ENCODE measurements around the gene MRGPRD. TPM values are rescaled to one million over a fixed set of nuclear protein-coding genes. Genes with fewer than 3 reads are reported as not detected.

MRGPRD gene
- total and polyA plus RNA-seq, 2 of the 8 experiments (the other 6 are each of a cell fraction or from before 2014, with no cell fraction given) = not detected

DNA sequence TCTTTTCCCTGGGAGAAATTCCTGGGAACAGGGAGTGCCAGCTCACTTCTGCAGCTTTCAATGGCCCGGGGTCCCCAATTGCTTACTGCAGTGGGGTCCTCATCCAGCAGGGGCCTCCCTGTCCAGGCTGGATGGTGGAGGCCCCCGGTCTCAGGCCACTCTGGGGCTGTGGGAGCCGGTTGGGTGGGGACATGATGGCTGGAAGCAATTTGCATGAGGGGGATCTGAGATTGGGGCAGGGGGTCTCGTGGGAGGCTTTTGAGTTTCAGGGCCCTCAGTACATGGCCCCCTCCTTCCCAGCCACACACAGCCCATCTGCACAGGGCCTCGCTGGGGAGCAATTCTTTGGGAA is 25.2 kb downstream of the MRGPRD start:
- H4K8ac ChIP-seq (ENCODE audit: extremely low read depth, insufficient read depth, low read length) = peak overlapping the region; percentile 3; the same call in 1 of the 2 replicates
- H3K4me2 ChIP-seq (ENCODE audit: insufficient read depth in 1 of 2, low read depth in 2 of 2, low read length in 2 of 2) = no peak overlapping the region
- H2AK5ac ChIP-seq (ENCODE audit: low read depth, low read length) = no peak overlapping the region
- no peak overlapping the region for H2BK15ac ChIP-seq (ENCODE audit: low read length)
- no peak overlapping the region for H3K27ac ChIP-seq (ENCODE audit: low read depth, low read length)
- H2AFZ ChIP-seq (ENCODE audit: low read length) = 0 out of 2 replicates have a peak overlapping the region, but pooled peaks have one; percentile 16
- H3K4ac ChIP-seq (replicated peaks; ENCODE audit: insufficient read length, low read depth, low read length) = no peak overlapping the region
- H2BK12ac ChIP-seq (ENCODE audit: low read depth, low read length) = no peak overlapping the region
- no peak overlapping the region for H4K5ac ChIP-seq (ENCODE audit: insufficient read length, low read depth, low read length)
- H3K79me2 ChIP-seq (ENCODE audit: control insufficient read depth in 1 of 2, insufficient read depth in 2 of 2, low read length in 2 of 2) = no peaks in the 10 kb centered on the region
- H3K27me3 ChIP-seq (replicated peaks in 1 of 4; ENCODE audit: control insufficient read depth in 3 of 4, extremely low read depth in 1 of 4, insufficient read depth in 3 of 4, low read length in 3 of 4) = no peaks in the 10 kb centered on the region
- H3K18ac ChIP-seq (ENCODE audit: extremely low read depth, low read length) = no peak overlapping the region; the same call in 1 of the 2 replicates
- CTCF ChIA-PET (ENCODE audit: partially characterized antibody) = interaction anchor here (0.6 to 2.6 kb wide), 24 partner anchors 8 to 756 kb away, joined by 3 to 13 read pairs (median 4); partner anchors contain the start of genes MRGPRD and MRGPRF
- DNase-seq (ENCODE audit: low read depth in 1 of 2, low spot score in 2 of 2) (peak in 1 of 2 experiments; percentile 61), FAIRE-seq (no peak)
- TF ChIP-seq, protein P1, sequence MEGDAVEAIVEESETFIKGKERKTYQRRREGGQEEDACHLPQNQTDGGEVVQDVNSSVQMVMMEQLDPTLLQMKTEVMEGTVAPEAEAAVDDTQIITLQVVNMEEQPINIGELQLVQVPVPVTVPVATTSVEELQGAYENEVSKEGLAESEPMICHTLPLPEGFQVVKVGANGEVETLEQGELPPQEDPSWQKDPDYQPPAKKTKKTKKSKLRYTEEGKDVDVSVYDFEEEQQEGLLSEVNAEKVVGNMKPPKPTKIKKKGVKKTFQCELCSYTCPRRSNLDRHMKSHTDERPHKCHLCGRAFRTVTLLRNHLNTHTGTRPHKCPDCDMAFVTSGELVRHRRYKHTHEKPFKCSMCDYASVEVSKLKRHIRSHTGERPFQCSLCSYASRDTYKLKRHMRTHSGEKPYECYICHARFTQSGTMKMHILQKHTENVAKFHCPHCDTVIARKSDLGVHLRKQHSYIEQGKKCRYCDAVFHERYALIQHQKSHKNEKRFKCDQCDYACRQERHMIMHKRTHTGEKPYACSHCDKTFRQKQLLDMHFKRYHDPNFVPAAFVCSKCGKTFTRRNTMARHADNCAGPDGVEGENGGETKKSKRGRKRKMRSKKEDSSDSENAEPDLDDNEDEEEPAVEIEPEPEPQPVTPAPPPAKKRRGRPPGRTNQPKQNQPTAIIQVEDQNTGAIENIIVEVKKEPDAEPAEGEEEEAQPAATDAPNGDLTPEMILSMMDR (IDR thresholded peaks at IDR 0.05; ENCODE audit: control extremely low read depth in 1 of 3, insufficient read depth in 1 of 3, low read depth in 1 of 3, low read length in 3 of 3) = peak in 2 of 3 experiments; percentile 15 to 24; a peak in 2 of 4 replicates
- peak; percentile 19 to 20; a peak in 3 of 4 replicates for TF ChIP-seq RAD21 (IDR thresholded peaks at IDR 0.05 in 1 of 2, conservative IDR thresholded peaks at IDR 0.05 in 1 of 2; ENCODE audit: low read depth in 2 of 2, low read length in 2 of 2)
- no peak for TF ChIP-seq SIN3A (conservative IDR thresholded peaks at IDR 0.05 in 1 of 2, IDR thresholded peaks at IDR 0.05 in 1 of 2; ENCODE audit: low read depth in 1 of 2, low read length in 2 of 2)
- no peak for TF ChIP-seq GTF2F1 (IDR thresholded peaks at IDR 0.05; ENCODE audit: borderline replicate concordance, low read depth, low read length)
- peaks cover 0 to 12% (median 6%) of the 10 kb centered on the region in 4 experiments; a peak in 5 of 7 replicates for H3K4me1 ChIP-seq (replicated peaks in 1 of 4; ENCODE audit: control insufficient read depth in 3 of 4, insufficient read depth in 4 of 4, low read length in 3 of 4)
- no peak overlapping the region for H2BK20ac ChIP-seq (ENCODE audit: low read length)
- no peak overlapping the region for H3K4me3 ChIP-seq (ENCODE audit: extremely low read depth in 1 of 4, insufficient read depth in 2 of 4, low read depth in 3 of 4, low read length in 4 of 4)
- H3K56ac ChIP-seq (replicated peaks; ENCODE audit: insufficient read length, low read depth, low read length) = no peak overlapping the region
- no peak overlapping the region for H3K23ac ChIP-seq (ENCODE audit: insufficient read length)
- H4K20me1 ChIP-seq (replicated peaks in 1 of 2; ENCODE audit: control insufficient read depth in 1 of 2, insufficient read depth in 2 of 2, low read length in 2 of 2) = no peaks in the 10 kb centered on the region
- no peak overlapping the region for H2BK5ac ChIP-seq (ENCODE audit: low read depth, low read length)
- no peak overlapping the region for H3K14ac ChIP-seq (ENCODE audit: insufficient read length)
- H2BK120ac ChIP-seq (replicated peaks; ENCODE audit: low read depth, low read length) = no peak overlapping the region
- POLR2A ChIA-PET (ENCODE audit: partially characterized antibody) = interaction anchor here (1.0 kb wide), 1 partner anchor 17 kb away, joined by 3 read pairs; no protein-coding TSS in a partner anchor
- H3K9ac ChIP-seq (replicated peaks in 1 of 4; ENCODE audit: extremely low read depth in 1 of 4, low read depth in 3 of 4, low read length in 3 of 4) = no peak overlapping the region
- H4K91ac ChIP-seq (replicated peaks; ENCODE audit: insufficient read length, low read length) = no peak overlapping the region
- no peaks in the 10 kb centered on the region for H3K79me1 ChIP-seq (ENCODE audit: low read depth, low read length)
- H3K9me3 ChIP-seq (ENCODE audit: insufficient read depth in 2 of 2, low read depth in 1 of 2, low read length in 1 of 2) = no peaks in the 10 kb centered on the region
- WGBS, 2 experiments (ENCODE audit: extremely low coverage in 1 of 2, insufficient coverage in 1 of 2, insufficient read length in 1 of 2, insufficient replicate concordance in 2 of 2, low coverage in 1 of 2, low lambda C conversion rate in 2 of 2, missing lambda C conversion rate in 1 of 2) = 85% methylated on average over 5 of the region's 5 CpGs; no CpG with 5 or more reads in 1 of the 2 experiments
- H3K23me2 ChIP-seq (ENCODE audit: low read depth, low read length) = no peaks in the 10 kb centered on the region
- no peaks in the 10 kb centered on the region for H3K36me3 ChIP-seq (ENCODE audit: control insufficient read depth in 2 of 4, insufficient read depth in 4 of 4, low read length in 3 of 4)

Measured in H1 (cell line).